K562 (cell line): ENCODE results near the gene SEH1L.

Source experiments
- CBFA2T3 ChIP-seq: fragments of 450-650 bp; IDR thresholded peaks from 2 replicates; pipeline ENCODE4 v1.6.1; 2017
- ESRRB ChIP-seq: fragments of 250-450 bp; sonication (Bioruptor Pico); IDR thresholded peaks from 2 replicates; pipeline ENCODE4 v1.5.0; 2020; ENCODE audit warnings: mild to moderate bottlenecking, moderate library complexity, borderline replicate concordance
- TF ChIP-seq, protein P1 (sequence below), 3 experiments: IDR thresholded peaks in 2 of 3; conservative IDR thresholded peaks in 1 of 3; 2 replicates each; pipeline ENCODE4 v1.5.1; 2011 to 2012; ENCODE audit warnings: low read length in 3 of 3, mild to moderate bottlenecking in 3 of 3, control low read depth in 2 of 3, improper control_type of control experiment in 1 of 3, inconsistent platforms in 1 of 3, low read depth in 1 of 3, mixed read lengths in 1 of 3, moderate library complexity in 1 of 3; ENCODE audit not compliant: insufficient read depth in 2 of 3

DNA sequence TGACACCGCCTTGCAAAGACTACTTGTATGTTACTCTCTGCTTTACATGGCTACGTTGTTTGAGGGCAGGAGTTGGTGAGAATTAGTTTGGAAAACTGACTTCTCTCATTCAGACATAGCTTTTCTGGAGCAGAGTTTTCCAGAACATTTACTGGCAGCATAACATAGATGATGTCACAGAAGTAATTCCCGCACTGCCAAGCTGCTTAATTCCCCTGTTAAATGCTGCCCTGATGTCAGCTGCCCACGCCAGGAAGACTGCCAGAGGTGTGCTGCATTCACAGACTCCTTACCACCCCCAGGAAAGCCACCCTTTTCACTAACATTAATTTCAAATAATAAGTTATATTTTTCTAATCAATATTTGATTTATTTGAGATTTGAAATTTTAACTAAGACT lies 39.1 kb upstream of the SEH1L start:
- TF ChIP-seq, protein P1, sequence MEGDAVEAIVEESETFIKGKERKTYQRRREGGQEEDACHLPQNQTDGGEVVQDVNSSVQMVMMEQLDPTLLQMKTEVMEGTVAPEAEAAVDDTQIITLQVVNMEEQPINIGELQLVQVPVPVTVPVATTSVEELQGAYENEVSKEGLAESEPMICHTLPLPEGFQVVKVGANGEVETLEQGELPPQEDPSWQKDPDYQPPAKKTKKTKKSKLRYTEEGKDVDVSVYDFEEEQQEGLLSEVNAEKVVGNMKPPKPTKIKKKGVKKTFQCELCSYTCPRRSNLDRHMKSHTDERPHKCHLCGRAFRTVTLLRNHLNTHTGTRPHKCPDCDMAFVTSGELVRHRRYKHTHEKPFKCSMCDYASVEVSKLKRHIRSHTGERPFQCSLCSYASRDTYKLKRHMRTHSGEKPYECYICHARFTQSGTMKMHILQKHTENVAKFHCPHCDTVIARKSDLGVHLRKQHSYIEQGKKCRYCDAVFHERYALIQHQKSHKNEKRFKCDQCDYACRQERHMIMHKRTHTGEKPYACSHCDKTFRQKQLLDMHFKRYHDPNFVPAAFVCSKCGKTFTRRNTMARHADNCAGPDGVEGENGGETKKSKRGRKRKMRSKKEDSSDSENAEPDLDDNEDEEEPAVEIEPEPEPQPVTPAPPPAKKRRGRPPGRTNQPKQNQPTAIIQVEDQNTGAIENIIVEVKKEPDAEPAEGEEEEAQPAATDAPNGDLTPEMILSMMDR (IDR thresholded peaks at IDR 0.05 in 2 of 3, conservative IDR thresholded peaks at IDR 0.05 in 1 of 3; ENCODE audit: insufficient read depth in 2 of 3, low read depth in 1 of 3, low read length in 3 of 3): no peak
- TF ChIP-seq ESRRB (CRISPR knock-in tag): no peak
- TF ChIP-seq CBFA2T3: no peak
